ENCODE data around the gene ZNF217.
"Not testable (repeated sequence)": the region's sequence is repeated elsewhere in the genome, so short reads cannot be mapped to it uniquely, and the experiment has no call there.

ZNF217 gene

GRCh38 chr20:53522696-53523095, 70.9 kb downstream of the ZNF217 start:
- DNase-seq: no peak

GRCh38 chr20:53522026-53522425, 71.6 kb downstream of the ZNF217 start:
- DNase-seq: no peak

GRCh38 chr20:53521421-53521820, 72.2 kb downstream of the ZNF217 start:
- DNase-seq: not testable (repeated sequence)

GRCh38 chr20:53517146-53517545, 76.5 kb downstream of the ZNF217 start:
- no peak for DNase-seq

All from stimulated activated naive CD4-positive, alpha-beta T cell treated with Interleukin-2 at 50 U/mL for 16 hours (primary cell).